HUDEP-2 (cell line): ENCODE results near the gene PLK5.

Experiments used
- DNase-seq, 76 experiments: peaks; one replicate each; lab custom pipeline; 2025; ENCODE audit not compliant: unreplicated experiment in 76 of 76; lab: John Stamatoyannopoulos, UW

Gene PLK5

GRCh38 chr19:1551068-1552040 lies 27.5 kb downstream of the PLK5 start:
- no peak for DNase-seq

DNA sequence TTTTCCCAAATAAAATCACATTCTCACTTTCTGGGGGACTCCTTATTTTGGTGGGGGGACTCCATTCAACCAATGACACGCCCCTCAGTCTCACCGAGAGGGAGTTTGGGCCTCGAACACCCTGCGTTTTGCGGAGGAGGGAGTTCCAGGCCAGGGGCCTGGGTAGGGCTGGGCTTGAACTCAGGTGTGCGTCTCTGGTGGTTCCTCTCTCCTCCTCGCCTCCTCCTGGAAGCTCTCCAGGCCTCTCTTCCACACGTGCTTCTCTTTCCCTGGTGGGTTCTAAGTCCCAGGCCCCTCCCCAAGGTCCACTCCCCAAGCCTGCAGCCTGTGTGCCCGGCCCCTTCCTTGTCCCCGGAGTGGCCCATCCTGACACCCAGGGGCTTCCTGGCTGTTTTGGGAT lies 29.5 kb downstream of the PLK5 start:
- DNase-seq: no peak

GRCh38 chr19:1554968-1555367 lies 31.1 kb downstream of the PLK5 start:
- DNase-seq: no peak

GRCh38 chr19:1555487-1556389 lies 31.9 kb downstream of the PLK5 start:
- no peak for DNase-seq

DNA sequence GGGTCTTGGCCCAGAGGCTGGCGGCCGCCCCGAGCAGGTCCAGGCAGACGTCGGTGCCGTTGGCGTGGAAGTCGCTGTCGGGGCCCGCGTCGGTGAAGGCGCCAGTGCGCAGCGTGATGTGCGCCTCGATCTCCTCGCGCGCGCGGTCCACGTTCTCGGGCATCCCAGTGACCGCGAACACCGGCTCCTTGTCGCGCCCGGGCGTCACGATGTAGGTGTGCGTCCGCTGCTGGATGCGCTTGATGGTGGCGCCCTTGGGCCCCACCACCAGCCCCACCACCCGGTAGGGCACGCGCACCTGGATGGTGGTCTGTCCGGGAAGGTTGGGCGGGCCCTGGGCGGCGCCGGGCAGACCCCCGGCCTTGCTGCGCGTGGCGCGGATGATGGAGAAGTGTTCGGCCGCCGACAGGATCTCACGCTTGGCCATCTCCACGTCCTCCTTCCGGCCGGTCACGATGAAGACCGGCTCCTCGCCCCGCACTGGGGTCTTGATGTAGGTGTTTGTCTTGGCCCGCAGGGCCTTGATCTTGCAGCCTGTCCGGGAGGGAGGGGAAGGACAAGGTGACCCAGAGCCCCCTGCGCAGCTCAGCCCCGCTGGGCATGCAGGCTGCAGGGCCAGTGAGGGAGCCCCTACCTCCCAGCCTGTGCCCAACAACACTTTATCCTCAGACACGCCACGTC lies 32.7 kb downstream of the PLK5 start:
- DNase-seq: no peak

DNA sequence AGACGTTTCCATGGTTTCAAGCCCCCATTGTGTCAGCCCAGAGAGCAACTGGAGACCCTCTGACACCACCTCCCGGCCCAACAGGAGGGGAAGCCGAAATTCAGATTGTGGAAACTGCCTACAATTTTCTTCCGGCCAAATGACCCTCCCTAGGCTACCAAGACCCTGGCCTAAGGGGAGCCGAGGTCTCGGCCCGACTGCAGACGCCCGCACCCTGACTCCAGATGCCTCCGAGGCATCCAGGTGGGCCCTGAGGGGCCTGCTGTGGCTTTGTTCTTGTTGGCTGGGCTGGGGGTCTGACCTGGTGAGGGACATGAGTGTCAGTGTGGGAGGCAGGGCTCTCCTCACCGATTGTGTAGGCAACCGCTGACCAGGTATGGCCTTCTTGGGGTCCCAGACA lies 34.7 kb downstream of the PLK5 start:
- no peak for DNase-seq

- DNase-seq: no peak
These were observed 36.5 kb downstream of the PLK5 start for GRCh38 chr19:1560286-1560882.

DNA sequence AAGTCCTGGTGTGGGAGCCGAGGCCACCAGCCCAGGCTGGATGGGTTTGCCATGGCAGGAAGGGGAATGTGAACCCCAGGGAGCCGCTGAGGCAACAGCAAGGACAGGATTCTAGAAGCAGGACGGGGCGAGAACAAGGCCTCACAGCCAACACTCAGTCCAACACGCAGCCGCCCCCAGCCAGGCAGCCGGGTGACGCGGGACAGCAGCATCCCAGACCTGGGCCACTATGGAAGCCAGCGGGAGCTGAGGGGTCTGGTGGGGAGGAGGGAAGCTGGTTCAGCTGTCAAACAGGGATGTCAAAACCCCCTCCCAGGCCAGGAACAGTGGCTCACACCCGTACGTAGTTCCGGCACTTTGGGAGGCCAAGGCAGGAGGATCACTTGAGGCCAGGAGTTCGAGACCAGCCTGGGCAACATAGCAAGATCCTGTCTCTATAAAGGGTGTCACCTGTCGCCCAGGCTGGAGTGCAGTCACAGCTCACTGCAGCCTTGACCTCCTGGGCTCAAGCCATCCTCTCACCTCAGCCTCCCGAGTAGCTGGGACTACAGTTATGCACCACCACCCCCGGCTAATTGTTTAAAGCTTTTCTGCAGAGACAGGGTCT lies 37.5 kb downstream of the PLK5 start:
- DNase-seq: no peak

DNA sequence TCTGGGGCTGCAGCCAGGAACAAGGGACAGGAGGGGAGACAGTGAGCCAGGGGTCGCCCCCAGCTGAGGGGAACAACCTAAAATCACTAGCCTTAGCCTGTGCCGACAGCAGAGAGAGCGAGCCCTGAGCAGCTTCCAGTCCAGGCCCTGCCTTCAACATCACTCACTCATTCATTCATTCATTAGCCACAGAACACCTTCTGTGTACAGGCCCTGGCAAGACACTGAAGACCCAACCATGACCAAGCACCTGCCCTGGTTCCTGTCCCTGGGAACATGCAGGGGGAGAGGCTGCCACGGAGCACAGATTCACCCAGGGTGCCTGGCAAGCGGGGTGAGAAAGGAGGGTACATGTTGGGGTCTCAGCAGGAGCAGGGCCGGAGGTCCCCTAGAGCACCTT lies 39.4 kb downstream of the PLK5 start:
- no peak for DNase-seq

GRCh38 chr19:1566392-1567115 lies 42.7 kb downstream of the PLK5 start:
- DNase-seq: no peak

DNA sequence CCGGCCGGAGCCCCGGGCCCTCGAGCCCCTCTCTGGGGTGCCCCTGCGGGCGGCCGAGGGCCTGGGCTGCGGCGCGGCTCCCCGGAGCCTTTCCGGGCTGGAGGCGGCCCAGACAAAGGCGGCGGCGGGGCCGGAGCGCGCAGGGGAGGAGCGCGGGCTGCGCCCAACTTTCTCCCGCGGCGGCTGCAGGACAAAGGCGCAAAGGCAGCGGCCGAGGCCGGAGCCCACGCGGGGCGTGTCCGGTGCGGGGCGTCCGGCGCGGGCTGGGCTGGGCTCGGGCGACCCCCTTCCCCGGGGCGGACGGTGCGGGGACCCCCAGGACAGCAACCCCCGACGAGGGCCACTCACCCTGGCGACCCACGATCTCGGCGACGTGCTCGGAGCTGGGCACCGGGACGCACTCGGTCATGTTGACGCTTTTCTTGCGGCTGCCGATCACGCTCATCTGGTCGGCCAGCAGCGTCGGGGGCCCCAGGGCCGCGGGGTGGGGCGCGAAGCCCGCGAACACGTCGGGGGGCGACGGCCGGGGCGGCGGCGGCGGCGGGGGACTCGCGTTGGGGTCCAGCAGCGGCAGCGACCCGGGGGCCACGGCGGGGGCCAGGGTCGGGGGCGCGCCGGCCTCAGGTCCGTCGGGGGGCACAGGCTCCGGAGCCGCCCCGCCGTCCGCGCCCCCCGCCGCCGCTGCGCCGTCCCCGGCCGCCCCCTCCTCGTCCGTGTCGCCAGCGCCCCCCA lies 43.4 kb downstream of the PLK5 start:
- peak in 14 of 76 experiments; percentile 14 to 45 (median 26) for DNase-seq

DNA sequence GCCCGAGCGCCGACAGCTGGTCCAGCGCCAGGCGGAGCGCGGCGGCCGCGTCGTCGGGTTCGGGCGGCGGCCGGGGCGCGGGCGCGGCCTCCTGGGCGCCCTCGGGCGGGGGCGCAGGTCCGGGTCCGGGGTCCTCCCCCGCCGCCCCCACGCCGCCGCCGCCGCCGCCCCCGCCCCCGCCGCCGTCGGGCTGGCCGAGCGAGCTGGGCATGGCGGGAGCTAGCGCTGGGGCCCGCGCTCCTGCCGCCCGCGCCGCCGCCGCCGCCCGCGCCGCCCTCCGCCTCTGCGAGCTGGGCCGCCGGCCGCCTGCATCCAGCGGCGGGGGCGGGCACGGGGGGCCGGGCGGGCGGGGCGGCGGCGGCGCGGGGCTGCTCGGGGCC lies 44.0 kb downstream of the PLK5 start:
- no peak for DNase-seq

- DNase-seq: peak in 61 of 76 experiments; percentile 22 to 89 (median 64)
These were observed 44.6 kb downstream of the PLK5 start, which contains the start of gene MEX3D for GRCh38 chr19:1568320-1569019. Gene MEX3D, minus strand, starts transcription at chr19:1568325. Its CDS starts 267 bp downstream, at chr19:1568058.

DNA sequence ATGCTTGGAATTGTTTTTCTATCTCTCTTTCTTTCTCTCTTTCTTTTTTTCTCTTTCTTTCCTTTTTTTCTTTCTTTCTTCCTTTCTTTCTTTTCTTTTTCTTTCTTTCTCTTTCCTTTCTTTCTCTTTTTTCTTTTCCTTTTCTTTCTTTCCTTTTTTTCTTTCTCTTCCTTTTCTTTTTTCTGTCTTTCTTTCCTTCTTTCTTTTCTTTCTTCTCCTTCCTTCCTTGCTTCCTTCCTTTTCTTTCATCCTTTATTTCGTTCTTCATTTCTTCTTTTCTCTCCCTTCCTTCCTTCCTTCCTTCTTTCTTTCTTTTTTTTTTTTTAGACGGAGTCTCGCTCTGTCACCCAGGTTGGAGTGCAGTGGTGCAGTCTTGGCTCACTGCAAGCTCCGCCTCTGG lies 46.1 kb downstream of the PLK5 start:
- DNase-seq: no peak

DNA sequence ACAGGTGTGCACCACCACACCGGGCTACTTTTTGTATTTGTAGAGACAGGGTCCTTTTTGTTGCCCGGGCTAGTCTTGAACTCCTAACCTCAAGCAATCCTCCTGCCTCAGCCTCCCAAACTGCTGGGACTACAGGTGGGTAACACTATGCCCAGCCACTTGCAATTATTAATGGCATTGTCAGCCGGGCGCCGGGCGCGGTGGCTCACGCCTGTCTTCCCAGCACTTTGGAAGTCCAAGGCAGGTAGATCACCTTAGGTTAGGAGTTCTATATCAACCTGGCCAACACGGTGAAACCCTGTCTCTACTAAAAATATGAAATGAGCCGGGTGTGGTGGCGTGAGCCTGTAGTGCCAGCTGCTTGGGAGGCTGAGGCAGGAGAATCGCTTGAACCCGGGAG lies 47.0 kb downstream of the PLK5 start:
- DNase-seq: no peak

- no peak for DNase-seq
These were observed 47.5 kb downstream of the PLK5 start for GRCh38 chr19:1571358-1571757.

DNA sequence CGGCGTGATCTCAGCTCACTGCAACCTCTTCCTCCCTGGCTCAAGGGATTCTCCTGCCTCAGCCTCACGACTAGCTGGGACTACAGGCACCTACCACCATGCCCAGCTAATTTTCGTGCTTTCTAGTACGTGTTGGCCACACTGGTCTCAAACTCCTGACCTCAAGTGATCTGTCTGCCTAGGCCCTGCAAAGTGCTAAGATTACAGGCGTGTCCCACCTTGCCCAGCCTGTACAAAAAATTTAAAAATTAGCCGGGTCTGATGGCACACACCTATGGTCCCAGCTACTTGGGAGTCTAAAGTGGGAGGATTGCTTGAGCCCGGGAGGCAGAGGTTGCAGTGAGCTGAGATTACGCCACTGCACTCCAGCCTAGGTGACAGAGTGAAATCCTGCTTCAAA lies 48.9 kb downstream of the PLK5 start:
- no peak for DNase-seq
